Trophoblast cell (in vitro differentiated cells and primary cell): ENCODE data around the gene ZNF609.
"Not testable (repeated sequence)": the region's sequence is repeated elsewhere in the genome, so short reads cannot be mapped to it uniquely, and the experiment has no call there.

ENCODE experiments used
- DNase-seq, 2 donors: peaks; one replicate each; pipeline ENCODE4 v3.0.0-alpha.2; 2016
- H2AFZ ChIP-seq: 2 replicates; pipeline ENCODE4 v1.6.1; 2013; ENCODE audit warnings: low read length, moderate library complexity, mild to moderate bottlenecking; ENCODE audit not compliant: insufficient read depth, poor library complexity
- H2AK5ac ChIP-seq: 2 replicates; pipeline ENCODE4 v1.6.1; 2013; ENCODE audit warnings: mild to moderate bottlenecking, low read length
- H2BK120ac ChIP-seq: 2 replicates; pipeline ENCODE4 v1.6.1; 2013; ENCODE audit warnings: low read length, mild to moderate bottlenecking, moderate library complexity; ENCODE audit not compliant: insufficient read depth, poor library complexity
- H2BK12ac ChIP-seq: 2 replicates; pipeline ENCODE4 v1.6.1; 2013; ENCODE audit warnings: mild to moderate bottlenecking, low read length, moderate library complexity
- H2BK5ac ChIP-seq: 2 replicates; pipeline ENCODE4 v1.6.1; 2013; ENCODE audit warnings: low read length, low read depth, moderate library complexity, mild to moderate bottlenecking; ENCODE audit not compliant: poor library complexity
- H3K14ac ChIP-seq: 2 replicates; pipeline ENCODE4 v1.6.1; 2013; ENCODE audit warnings: mild to moderate bottlenecking, low read length
- H3K18ac ChIP-seq: 2 replicates; pipeline ENCODE4 v1.6.1; 2013; ENCODE audit warnings: mild to moderate bottlenecking, low read length
- H3K23ac ChIP-seq: 2 replicates; pipeline ENCODE4 v1.6.1; 2013; ENCODE audit warnings: low read length
- H3K27ac ChIP-seq: 2 replicates; pipeline ENCODE4 v1.5.1; 2013; ENCODE audit warnings: low read depth, mild to moderate bottlenecking, inconsistent platforms, low read length, moderate library complexity
- H3K27me3 ChIP-seq: 2 replicates; pipeline ENCODE4 v1.6.1; 2013; ENCODE audit warnings: inconsistent platforms, mild to moderate bottlenecking, low read length, moderate library complexity; ENCODE audit not compliant: insufficient read depth
- H3K36me3 ChIP-seq, 2 experiments: 1 replicate in 1 of 2; 2 replicates in 1 of 2; pipeline ENCODE4 v1.6.1; 2013; ENCODE audit warnings: low read length in 2 of 2, mild to moderate bottlenecking in 2 of 2, moderate library complexity in 1 of 2; ENCODE audit not compliant: insufficient read depth in 2 of 2, control insufficient read depth in 1 of 2
- H3K4ac ChIP-seq: 2 replicates; pipeline ENCODE4 v1.6.1; 2013; ENCODE audit warnings: low read depth, mild to moderate bottlenecking, low read length, moderate library complexity
- H3K4me1 ChIP-seq, 2 experiments: 1 replicate in 1 of 2; 2 replicates in 1 of 2; pipeline ENCODE4 v1.6.1; 2013; ENCODE audit warnings: low read length in 2 of 2, mild to moderate bottlenecking in 2 of 2, moderate library complexity in 1 of 2; ENCODE audit not compliant: insufficient read depth in 2 of 2, control insufficient read depth in 1 of 2
- H3K4me2 ChIP-seq: 2 replicates; pipeline ENCODE4 v1.6.1; 2013; ENCODE audit warnings: inconsistent platforms, mild to moderate bottlenecking, low read length, moderate library complexity
- H3K4me3 ChIP-seq: 2 replicates; pipeline ENCODE4 v1.5.1; 2013; ENCODE audit warnings: mild to moderate bottlenecking, low read depth, low read length, inconsistent platforms
- H3K79me1 ChIP-seq: one replicate; pipeline ENCODE4 v1.6.1; 2013; ENCODE audit warnings: low read length
- H3K79me2 ChIP-seq: 2 replicates; pipeline ENCODE4 v1.6.1; 2013; ENCODE audit warnings: low read length, mild to moderate bottlenecking; ENCODE audit not compliant: control insufficient read depth, insufficient read depth, poor library complexity
- H3K9ac ChIP-seq: 2 replicates; pipeline ENCODE4 v1.6.1; 2013; ENCODE audit warnings: mild to moderate bottlenecking, low read length
- H3K9me3 ChIP-seq: 2 replicates; pipeline ENCODE4 v1.6.1; 2013; ENCODE audit warnings: low read depth, mild to moderate bottlenecking, control low read depth, inconsistent platforms, low read length; ENCODE audit not compliant: insufficient read depth
- H4K12ac ChIP-seq: 2 replicates; pipeline ENCODE4 v1.6.1; 2013; ENCODE audit warnings: low read depth, mild to moderate bottlenecking, low read length, moderate library complexity
- H4K8ac ChIP-seq: 2 replicates; pipeline ENCODE4 v1.6.1; 2013; ENCODE audit warnings: low read depth, mild to moderate bottlenecking, low read length, moderate library complexity
- H4K91ac ChIP-seq: one replicate; pipeline ENCODE4 v1.6.1; 2013; ENCODE audit warnings: low read depth, mild to moderate bottlenecking, low read length, moderate library complexity
- WGBS: extraction: QIAGEN DNeasy Blood & Tissue Kit; methylation state at CpG from one replicate; pipeline ENCODE4 v1.1.7; 2013; ENCODE audit warnings: missing lambda C conversion rate; ENCODE audit not compliant: insufficient read length, insufficient coverage; ENCODE audit errors: extremely low coverage; 5-methylcytosine and 5-hydroxymethylcytosine counted together

ZNF609 gene

GRCh38 chr15:64586984-64587383 is 126.6 kb downstream of the ZNF609 start:
- Histone ChIP-seq H3K4ac (no peak overlapping the region), H3K27ac (no peak overlapping the region), H4K91ac (no peak overlapping the region), H2BK120ac (no peak overlapping the region), H2AFZ (no peak overlapping the region), H2AK5ac (no peak overlapping the region), H3K14ac (no peak overlapping the region), H3K4me2 (no peak overlapping the region), H2BK5ac (no peak overlapping the region), H3K27me3 (no peaks in the 10 kb centered on the region), H3K23ac (no peak overlapping the region), H3K36me3 (peaks cover 0 to 2% of the 10 kb centered on the region in 2 experiments), H3K79me2 (no peaks in the 10 kb centered on the region), H3K4me1 (no peaks in the 10 kb centered on the region), H3K9me3 (no peaks in the 10 kb centered on the region), H4K12ac (no peak overlapping the region), H2BK12ac (no peak overlapping the region), H3K79me1 (no peaks in the 10 kb centered on the region), H3K9ac (no peak overlapping the region), H4K8ac (no peak overlapping the region), H3K4me3 (no peak overlapping the region), H3K18ac (no peak overlapping the region)
- no CpG with 5 or more reads among the region's 4 CpGs for WGBS
- no peak for DNase-seq

DNA sequence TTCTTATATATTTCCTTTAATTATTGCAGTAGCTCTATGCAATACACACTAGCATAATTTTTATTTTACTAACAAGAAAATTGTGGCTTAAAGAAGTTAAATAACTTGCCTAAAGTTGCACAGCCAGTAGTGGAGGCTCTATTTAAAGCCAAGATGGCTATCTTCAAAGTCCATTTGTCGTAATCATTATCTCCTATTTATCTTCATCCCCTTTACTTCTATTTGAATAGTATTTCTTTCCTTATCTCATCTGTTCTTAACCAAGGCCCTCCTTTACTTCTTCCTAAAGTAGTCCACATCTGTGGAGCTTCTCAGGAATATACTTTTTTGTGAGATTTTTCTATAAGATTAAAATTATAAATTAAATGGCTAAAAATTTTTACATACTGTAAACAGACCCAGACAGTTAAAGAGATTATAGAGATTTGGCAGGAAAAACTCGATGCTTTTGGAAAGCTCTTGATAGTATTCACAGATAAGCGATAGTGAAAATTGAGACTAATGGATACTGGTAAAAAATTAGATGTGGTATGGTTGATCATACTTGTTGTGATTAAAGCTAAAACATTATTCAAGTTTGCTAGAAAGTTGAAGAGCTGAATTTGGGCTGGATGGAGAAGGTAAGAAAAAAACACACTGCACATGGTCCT is 129.2 kb downstream of the ZNF609 start:
- Histone ChIP-seq H2BK120ac (no peak overlapping the region), H2AK5ac (no peak overlapping the region), H3K4me3 (no peak overlapping the region), H4K91ac (no peak overlapping the region), H3K27ac (no peak overlapping the region), H3K4me2 (no peak overlapping the region), H2AFZ (no peak overlapping the region), H4K8ac (no peak overlapping the region), H3K4me1 (no peaks in the 10 kb centered on the region), H3K9me3 (no peaks in the 10 kb centered on the region), H3K23ac (no peak overlapping the region), H4K12ac (no peak overlapping the region), H3K79me1 (no peaks in the 10 kb centered on the region), H2BK12ac (no peak overlapping the region), H3K18ac (no peak overlapping the region), H2BK5ac (no peak overlapping the region), H3K4ac (no peak overlapping the region), H3K27me3 (no peaks in the 10 kb centered on the region), H3K9ac (no peak overlapping the region), H3K79me2 (no peaks in the 10 kb centered on the region), H3K36me3 (peaks cover 0 to 2% of the 10 kb centered on the region in 2 experiments), H3K14ac (no peak overlapping the region)
- WGBS, result no CpG with 5 or more reads among the region's 3 CpGs
- peak in 1 of 2 donors; percentile 46 for DNase-seq

DNA sequence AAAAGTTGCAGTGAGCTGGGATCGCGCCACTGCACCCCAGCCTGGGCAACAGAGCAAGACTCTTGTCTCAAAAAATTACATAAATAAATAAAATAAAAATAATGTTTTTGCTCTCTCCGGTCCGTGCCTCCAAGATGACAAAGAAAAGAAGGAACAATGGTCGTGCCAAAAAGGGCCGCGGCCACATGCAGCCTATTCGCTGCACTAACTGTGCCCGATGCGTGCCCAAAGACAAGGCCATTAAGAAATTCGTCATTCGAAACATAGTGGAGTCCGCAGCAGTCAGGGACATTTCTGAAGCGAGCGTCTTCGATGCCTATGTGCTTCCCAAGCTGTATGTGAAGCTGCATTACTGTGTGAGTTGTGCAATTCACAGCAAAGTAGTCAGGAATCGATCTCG is 132.5 kb downstream of the ZNF609 start:
- not testable (repeated sequence) for H3K4me1 ChIP-seq, H2BK120ac ChIP-seq, H4K8ac ChIP-seq, H3K36me3 ChIP-seq, H2BK12ac ChIP-seq, H3K23ac ChIP-seq, H3K4ac ChIP-seq, H2AK5ac ChIP-seq, H3K9me3 ChIP-seq, H2BK5ac ChIP-seq, H2AFZ ChIP-seq, H3K4me2 ChIP-seq, H3K18ac ChIP-seq, H3K4me3 ChIP-seq, H3K27ac ChIP-seq, H3K14ac ChIP-seq, H3K27me3 ChIP-seq, H4K12ac ChIP-seq, DNase-seq, H3K79me1 ChIP-seq, H3K79me2 ChIP-seq, H4K91ac ChIP-seq, H3K9ac ChIP-seq
- no CpG with 5 or more reads among the region's 18 CpGs for WGBS

GRCh38 chr15:64596701-64597476 is 136.5 kb downstream of the ZNF609 start:
- Histone ChIP-seq H2BK12ac (no peak overlapping the region), H3K4me2 (no peak overlapping the region), H3K14ac (no peak overlapping the region), H3K4me1 (no peaks in the 10 kb centered on the region), H2AFZ (no peak overlapping the region), H3K23ac (no peak overlapping the region), H3K27me3 (no peaks in the 10 kb centered on the region), H3K4ac (no peak overlapping the region), H3K27ac (no peak overlapping the region), H3K36me3 (no peaks in the 10 kb centered on the region), H2BK120ac (no peak overlapping the region), H3K4me3 (no peak overlapping the region), H4K8ac (no peak overlapping the region), H3K18ac (no peak overlapping the region), H3K9me3 (no peaks in the 10 kb centered on the region), H2BK5ac (no peak overlapping the region), H2AK5ac (no peak overlapping the region), H3K79me2 (no peaks in the 10 kb centered on the region), H4K91ac (no peak overlapping the region), H4K12ac (no peak overlapping the region), H3K79me1 (no peaks in the 10 kb centered on the region), H3K9ac (no peak overlapping the region)
- no peak for DNase-seq
- no CpG with 5 or more reads among the region's 4 CpGs for WGBS
